Activated CD4-positive, CD25-positive, alpha-beta regulatory T cell treated with anti-CD3 and anti-CD28 coated beads, Interleukin-2, amount 50 U/mL, for 16 hours (primary cell): ENCODE results near the gene KRTAP5-6.

Experiments
- DNase-seq: peaks from one replicate; pipeline ENCODE4 v3.0.0-alpha.2; 2020; ENCODE audit warnings: low read depth, low spot score

The KRTAP5-6 gene

DNA sequence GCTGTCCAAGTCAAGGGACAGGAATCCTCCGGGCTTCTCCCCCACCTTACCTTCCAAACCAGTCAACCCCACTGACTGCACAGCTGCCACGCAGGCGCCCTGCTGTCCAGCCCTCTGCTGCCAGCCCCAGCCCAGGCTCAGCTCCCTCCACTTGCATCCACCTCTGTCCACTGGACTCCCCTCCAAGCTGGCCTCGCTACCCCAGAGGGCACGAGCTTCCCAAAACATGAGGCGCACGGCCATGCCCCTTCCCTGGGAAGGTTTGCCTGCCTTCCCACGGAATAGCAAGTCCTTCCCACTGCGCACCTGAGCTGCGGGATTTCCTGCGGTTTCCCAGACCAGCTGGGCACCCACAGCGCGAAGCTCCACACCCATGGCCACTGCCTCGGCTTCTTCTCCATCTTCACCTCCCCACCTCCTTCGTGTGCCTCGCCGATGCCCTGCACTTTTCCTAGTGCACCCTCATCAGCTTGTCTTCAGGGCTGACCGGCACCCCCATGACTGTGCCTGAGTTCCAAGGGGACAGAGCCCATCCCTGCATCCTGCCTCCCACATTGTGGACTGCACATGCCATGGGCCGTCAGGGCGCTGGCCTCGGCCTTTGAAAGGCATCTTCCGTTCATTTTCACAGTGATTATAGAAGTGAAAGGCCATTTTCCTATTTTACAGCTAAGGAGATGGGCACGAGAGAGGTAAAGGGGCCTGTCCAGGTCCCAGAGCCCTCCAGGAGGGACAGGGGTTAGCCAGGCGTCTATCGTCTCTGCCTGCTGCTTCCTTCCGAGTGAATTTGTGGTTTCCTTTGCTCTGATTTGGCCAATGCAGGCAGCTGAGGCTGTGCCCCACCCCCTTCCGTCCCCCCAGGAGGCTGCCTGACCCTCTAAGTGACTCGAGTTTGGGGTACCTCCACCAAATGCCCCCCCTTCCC lies 37.0 kb downstream of the KRTAP5-6 start:
- no peak for DNase-seq

DNA sequence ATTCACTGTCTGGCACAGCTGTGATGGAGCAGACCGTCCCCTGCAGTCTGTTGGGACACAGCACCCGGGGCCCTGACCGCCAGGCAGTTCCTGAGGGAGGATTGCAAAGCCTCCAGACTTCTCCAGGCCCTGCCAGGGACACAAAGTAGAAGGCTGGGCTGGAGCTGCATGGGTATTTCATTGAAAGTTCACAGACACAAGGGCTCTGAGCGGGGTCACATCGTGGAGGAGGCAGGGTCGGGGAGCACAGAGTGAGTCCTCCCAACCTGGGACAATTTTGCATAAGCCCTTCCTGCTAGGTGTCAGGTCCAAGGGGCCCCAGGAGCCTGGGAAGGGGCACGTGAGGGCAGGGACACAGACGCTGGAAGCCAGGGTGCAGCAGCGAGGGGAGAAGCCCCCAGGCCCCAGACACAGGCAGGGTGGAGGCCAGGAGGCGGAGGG lies 37.7 kb downstream of the KRTAP5-6 start:
- no peak for DNase-seq

DNA sequence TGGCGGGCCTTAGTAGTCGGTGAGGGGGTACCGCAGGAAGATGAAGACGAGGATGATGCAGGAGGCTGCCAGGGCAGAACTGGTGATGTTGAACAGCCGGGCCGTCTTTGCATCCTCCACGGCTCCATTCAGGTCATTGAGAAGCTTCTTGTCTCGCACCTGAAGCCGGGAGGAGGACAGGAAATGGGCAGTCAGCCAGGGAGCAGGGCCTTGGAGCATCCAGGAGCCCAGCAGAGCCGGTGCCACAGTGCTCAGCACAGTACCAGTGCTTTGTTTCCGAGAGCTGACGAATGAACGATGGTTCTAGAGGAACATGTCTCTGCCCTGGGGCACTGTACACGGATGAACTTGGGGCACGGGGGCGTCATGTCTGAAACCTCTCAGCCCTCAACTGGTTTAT lies 38.3 kb downstream of the KRTAP5-6 start:
- DNase-seq = no peak

DNA sequence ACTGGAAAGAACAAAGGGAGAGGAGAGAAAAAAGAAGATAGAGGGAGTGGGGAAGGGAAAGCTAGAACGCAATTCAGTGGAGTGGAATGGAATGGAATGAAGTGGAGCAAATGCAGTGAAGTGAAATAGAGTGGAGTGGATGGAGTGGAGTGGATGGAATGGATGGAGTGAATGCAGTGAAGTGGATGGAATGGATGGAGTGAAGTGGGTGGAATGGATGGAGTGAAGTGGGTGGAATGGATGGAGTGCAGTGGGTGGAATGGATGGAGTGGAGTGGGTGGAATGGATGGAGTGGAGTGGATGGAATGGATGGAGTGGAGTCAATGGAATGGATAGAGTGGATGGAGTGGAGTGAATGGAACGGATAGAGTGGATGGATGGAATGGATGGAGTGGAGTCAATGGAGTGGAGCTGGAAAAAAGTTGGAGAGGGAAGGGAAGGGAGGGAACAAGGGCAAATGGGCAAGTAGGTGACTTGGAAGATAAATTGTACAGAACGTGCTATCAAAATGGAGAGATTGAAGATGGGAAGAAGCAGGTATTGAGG lies 39.5 kb downstream of the KRTAP5-6 start:
- no peak for DNase-seq

DNA sequence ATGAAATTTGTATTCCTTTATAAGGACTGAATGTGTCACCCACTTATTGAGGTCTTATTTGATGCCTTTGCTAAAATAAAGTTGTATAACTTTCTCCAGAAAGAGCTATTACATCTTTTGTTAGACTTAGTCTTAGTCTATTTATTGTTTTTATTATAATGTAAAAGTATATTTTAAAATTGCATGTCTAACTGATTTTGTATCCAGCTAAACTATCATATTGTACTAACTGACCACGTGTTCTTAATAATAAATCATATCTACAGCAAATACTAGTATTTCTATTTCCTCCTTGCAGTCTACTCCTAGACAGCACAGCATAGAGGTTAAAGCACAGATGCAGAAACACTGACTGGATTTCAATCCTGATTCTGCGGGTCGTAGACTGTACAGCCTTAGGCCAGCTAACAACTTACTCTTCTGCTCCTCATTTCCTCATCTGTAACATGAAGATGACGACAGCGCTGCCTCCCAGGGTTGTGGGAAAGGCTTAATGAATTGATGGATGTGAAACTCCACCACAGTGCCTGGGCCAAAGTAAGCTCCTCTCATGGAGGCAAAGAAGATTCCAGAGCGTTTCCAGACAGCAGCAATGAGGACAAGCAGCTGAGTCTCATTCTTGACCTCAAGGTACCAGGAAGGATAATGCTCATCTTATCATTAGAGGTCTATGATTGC lies 40.2 kb downstream of the KRTAP5-6 start:
- no peak for DNase-seq

DNA sequence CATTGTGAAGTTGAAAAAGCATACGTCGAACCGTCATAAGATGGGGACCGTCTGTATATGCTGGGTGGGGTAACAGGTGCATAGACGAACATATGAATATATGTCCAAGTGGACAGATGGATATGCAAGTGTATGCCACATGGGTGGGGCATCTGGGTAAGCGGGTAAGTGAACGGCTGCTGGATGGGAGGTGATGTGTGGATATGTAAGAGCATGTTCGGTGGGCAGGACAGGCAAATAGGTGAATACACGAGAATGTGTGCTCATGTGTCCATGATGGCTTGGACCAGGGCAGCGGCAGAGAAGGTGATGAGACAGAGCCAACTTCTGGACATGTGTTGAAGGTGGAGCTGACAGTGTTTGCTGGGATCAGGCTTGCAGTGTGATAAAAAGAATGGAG lies 41.4 kb downstream of the KRTAP5-6 start:
- DNase-seq = no peak

DNA sequence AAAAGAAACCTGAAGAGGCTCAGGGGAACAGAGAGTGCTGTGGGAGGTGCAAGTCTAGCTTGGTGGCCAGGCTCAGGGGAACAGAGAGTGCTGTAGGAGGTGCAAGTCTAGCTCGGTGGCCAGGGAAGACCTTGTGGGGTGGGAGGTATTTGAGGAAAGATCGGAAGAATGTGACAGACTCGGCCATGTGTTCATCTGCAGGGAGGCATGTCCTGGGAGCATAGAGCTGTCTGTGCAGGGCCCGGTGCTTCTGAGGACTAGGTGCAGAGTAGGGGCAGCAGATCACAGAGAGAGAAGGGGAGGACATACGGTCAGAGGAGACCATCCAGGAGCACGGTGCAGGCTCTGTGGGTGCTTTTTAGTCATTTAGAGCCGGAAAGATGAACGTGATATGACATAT lies 42.6 kb downstream of the KRTAP5-6 start:
- no peak for DNase-seq

DNA sequence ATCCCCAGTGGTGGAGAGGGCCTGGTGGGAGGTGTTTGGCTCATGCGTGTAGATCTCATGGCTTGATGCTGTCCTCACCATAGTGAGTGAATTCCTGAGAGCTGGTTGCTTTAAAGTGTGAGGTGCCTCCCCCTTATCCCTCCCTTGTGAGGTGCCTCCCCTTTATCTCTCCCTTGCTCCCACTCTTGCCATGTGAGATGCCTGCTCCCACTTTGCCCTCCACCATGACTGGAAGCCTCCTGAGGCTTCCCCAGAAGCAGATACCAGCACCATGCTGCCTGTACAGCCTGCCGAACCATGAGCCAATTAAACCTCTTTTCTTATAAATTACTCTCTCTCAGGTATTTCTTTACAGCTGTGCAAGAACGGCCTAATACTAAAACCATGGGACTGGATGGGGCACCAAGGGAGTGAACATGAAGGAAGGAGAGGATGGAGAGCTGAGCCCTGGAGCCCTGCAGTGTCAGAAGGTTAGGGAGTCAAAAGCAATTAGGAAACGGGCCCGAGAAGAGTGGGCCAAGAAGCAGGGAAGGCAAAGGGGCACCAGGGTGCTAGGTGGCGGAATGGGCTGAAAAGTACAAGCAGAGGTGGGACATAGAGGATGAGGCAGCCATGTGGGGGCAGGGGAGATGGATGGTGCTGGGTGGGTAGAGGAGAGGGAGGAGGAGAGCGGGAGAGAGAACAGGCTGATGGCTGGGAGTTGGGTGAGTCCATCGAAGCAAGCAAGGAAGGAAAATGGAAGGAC lies 44.0 kb downstream of the KRTAP5-6 start:
- no peak for DNase-seq

DNA sequence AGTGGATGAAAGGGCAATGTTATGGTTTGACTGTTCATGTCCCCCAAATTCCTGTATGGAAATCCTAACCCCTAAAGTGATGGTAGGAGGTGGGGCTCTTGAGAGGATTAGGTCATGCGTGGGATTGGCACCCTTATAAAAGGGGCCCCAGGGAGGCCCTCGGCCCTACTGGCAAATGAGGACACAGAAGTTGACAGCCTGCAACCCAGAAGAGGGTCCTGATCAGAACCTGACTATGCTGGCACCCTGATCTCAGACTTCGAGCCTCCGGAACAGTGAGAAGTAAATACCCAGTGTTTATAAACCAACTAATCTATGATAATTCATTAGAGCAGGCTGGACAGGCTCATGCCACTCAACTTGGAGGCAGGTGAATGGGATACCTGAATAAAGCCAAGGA lies 44.7 kb downstream of the KRTAP5-6 start:
- no peak for DNase-seq

DNA sequence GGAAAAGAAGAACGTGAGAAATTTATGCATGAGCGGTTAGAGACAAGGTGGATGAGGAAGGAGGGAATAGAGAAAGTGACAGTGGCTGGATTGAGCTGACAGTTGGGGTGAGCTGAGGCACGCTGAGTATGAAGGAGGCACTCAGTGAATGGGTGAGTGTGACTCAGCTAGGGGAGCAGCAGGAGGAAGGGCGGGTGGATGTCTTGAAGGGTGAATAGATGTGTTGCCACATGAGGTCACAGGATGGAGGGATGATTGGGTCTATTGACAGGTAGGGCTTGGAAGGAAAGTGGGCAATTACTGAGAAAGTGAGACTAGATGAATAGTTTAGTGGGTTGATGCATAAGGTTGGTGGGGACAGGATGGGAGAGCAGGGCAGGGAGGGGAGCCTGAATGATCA lies 45.4 kb downstream of the KRTAP5-6 start:
- DNase-seq = no peak

DNA sequence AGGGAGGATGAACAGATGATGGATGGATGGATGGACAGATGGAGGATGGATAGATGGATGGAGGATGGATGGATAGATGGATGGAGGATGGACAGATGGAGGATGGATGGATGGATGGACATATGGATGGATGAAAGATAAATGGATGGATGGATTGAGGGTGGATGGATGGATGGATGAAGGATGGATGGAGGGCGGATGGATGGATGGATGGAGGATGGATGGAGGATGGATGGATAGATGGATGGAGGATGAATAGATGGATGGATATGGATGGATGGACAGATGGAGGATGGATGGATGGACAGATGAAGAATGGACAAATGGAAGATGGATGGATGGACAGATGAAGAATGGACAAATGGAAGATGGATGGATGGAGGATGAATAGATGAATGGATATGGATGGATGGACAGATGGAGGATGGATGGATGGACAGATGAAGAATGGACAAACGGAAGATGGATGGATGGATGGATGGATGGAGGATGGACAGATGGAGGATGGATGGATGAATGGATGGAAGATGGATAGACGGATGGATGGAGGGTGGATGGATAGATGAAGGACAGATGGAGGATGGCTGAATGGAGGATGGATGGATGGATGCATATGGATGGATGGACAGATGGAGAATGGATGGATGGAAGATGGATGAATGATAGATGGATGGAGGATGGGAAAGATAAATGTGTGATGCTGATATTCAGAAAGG lies 46.0 kb downstream of the KRTAP5-6 start:
- DNase-seq = no peak

DNA sequence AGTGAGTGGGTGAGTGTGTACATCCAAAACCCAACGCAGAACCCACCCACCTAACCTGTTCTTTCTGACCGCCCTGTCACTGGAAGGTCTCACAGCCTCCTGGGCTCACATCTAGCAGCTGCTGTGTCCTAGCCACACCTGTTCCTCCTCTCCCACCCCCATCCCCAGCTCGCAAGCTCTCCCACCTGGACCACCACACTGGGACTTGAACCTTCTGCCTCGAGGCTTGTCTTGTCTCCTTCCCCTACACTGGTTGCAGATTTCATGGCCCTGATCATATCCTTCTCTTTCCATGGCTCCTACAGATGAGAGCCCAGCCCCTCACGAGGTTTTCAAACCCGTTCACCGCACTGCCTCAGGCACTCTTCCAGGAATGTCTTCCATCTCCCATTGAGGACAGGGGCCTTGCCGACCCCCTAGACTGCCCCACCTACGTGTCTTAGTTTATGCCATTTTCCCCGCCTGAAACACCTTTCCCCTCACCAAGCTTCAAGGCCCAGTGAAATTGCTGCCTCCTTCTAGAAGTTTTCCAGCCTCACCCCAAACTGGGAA lies 46.7 kb downstream of the KRTAP5-6 start:
- DNase-seq = no peak

DNA sequence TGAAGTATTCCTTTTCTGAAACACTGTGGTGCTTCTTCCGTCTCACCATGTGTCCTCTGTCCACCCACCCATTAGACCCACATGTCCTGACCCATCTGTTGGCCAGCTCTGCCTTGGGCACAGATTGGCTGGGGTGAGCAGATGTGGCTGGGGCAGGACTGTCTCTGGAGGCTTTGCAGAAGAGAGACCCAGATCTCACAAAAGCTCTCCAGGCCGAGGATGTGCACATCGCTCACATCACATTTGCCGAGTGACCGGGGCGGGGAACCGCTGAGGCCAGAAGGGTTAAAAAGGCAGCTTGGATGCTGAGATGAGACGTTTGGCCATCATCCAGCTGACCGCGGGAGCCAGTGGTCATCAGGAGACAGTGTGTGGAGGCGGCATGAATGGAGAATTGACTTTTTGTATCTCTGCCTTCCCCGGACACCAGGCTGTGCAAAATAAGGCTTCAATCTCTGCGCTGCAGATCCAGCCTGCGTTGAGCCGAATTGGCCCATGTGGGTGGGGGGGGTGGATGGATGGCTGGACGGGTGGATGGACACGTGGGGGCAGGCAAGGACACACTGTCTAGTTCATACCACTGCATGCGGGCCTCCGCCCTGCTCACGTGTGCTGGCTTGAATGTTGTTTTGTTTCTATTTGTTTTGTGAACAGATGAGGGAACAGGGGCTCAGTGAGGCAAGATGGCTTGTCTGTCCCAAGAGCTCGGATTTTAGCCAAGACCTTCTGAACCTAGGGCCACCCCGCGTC lies 47.3 kb downstream of the KRTAP5-6 start:
- no peak for DNase-seq

DNA sequence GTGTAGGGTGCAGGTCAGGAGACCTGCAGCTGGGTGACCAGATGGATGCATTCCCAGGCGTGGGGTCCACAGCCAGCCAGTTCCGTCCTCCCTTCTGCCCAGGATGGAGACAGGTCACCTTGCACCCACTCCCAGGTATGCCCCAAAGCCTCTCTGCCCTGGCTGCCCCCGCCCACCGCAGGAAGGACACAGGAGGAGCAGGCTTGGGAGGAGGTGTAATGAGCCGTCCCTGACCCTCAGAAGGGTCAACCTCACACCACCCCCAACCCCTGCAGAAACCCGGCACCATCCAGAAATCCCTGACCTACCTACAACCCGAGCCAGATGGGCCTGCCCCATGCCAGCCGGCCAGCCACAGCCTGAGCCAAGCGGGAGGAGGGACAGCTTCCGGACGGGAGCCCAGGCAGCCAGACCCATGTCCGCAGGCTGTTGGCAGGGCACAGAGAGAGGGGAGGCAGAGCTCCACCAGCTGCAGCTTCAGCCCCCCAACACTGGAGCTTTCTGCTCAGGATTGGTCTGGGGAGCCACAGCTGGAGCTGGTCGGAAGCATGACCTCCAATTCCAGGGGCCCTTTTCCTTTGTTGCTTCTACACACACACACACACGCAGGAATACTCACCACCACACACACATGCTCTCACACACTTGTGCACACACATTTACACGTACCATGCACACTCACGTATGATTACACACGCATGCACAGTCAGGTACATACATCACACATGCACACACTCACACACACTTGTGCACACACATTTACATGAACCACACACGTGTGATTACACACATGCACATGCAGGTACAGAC lies 48.1 kb downstream of the KRTAP5-6 start:
- DNase-seq = no peak

DNA sequence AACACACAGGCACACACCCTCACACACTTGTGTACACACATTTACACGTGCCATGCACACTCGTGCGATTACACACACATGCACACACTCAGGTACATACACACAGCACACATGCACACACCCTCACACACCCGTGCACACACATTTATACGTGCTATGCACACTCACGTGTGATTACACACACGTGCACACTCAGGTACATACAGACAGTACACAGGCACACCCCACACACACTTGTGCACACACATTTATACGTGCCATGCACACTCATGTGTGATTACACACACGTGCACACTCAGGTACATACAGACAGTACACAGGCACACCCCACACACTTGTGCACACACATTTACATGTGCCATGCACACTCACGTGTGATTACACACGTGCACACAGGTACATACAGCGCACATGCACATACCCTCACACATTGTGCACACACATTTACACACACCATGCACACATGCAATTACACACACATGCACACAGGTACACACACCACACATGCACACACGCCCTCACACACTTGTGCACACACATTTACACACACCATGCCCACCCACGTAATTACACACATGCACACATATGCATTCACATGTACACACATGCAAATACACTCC lies 48.8 kb downstream of the KRTAP5-6 start:
- DNase-seq = no peak

DNA sequence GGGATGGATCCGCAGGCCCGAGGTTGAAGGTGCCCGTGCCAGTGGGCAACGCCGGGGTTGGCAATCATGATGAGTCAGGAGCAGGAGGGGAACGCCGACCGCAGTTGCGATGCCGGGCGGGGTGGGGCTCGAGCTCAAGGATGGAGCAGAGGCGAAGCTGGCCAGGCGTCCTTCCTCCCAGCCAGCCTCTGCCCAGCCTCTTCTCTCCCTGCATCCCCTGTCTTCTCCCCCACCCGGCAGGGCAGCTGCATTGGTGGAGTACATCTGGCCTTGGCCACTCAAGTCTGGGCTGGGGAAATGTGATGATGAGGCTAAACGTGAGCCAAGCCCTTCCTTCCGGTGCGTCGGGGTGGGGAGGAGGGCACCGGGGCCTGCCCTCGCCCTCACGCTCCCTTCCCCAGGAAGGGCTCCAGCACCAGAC lies 49.5 kb downstream of the KRTAP5-6 start:
- DNase-seq = no peak

DNA sequence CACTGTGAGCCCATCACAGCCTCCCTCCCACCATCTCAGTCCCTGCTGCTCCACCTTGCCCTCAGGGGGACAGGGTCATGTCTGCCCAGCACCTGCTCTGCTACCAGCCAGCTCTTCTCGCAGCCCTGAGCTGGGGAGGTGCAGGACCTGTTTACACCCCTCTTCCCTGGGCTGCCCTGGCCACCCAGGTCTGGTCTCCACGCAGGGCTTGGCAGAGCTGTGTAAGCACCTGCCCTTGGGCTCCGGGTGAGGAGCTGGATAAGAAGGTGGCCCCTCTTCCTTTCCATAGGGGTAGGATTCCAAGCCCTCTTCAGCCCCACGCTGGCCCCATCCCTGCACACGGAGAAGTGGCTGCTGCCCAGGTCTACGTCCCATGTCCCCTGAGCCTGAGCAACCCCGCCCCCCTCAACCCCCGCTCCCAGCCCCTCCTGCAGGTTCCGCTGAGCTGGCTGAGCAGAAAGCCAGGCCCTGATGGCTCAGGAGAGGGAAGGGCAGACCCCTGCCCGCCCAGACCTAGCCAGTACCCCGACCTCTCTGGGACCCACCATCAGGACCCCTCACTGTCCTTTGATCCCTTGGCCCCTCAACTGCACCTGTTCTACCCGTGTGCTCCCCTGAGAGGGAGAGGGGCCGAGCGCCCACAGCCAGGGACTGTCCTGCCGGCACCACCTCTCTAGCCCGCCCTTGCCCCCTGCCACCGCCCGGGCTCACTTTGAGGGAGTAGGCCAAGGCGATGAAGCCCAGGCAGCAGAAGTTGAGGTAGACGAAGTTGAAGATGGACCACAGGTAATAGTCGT lies 50.2 kb downstream of the KRTAP5-6 start:
- no peak for DNase-seq
